Endodermal cell (in vitro differentiated cells): ENCODE data around the gene C3orf70. TPM values are rescaled to one million over a fixed set of nuclear protein-coding genes. Genes with fewer than 3 reads are reported as not detected.

Experiments
- DNase-seq: peaks from one replicate; pipeline ENCODE4 v3.0.0-alpha.2; 2017
- H3K27ac ChIP-seq: 2 replicates; pipeline ENCODE4 v1.5.1; 2013; ENCODE audit warnings: mild to moderate bottlenecking, low read depth, low read length, moderate library complexity
- H3K27me3 ChIP-seq: 2 replicates; pipeline ENCODE4 v1.6.1; 2013; ENCODE audit warnings: mild to moderate bottlenecking, low read length, moderate library complexity; ENCODE audit not compliant: insufficient read depth, control insufficient read depth, poor library complexity, severe bottlenecking
- H3K36me3 ChIP-seq: 2 replicates; pipeline ENCODE4 v1.7.0; 2013; ENCODE audit warnings: mild to moderate bottlenecking, low read length, moderate library complexity; ENCODE audit not compliant: control insufficient read depth, insufficient read depth
- H3K4me1 ChIP-seq: one replicate; pipeline ENCODE4 v1.7.0; 2013; ENCODE audit warnings: low read length; ENCODE audit not compliant: control insufficient read depth, insufficient read depth
- H3K4me3 ChIP-seq: 2 replicates; pipeline ENCODE4 v1.5.1; 2013; ENCODE audit warnings: mild to moderate bottlenecking, low read length, moderate library complexity
- H3K9ac ChIP-seq: 2 replicates; pipeline ENCODE4 v1.6.1; 2013; ENCODE audit warnings: mild to moderate bottlenecking, low read length, moderate library complexity; ENCODE audit not compliant: poor library complexity, severe bottlenecking; ENCODE audit errors: extremely low read depth
- H3K9me3 ChIP-seq: 2 replicates; pipeline ENCODE4 v1.6.1; 2013; ENCODE audit warnings: mild to moderate bottlenecking, low read length, moderate library complexity; ENCODE audit not compliant: control insufficient read depth
- H3K27ac Mint-ChIP-seq: 2 replicates; pipeline ENCODE4 v1.8.0; 2020; ENCODE audit warnings: mixed read lengths
- H3K27me3 Mint-ChIP-seq: 2 replicates; pipeline ENCODE4 v1.8.0; 2021; ENCODE audit warnings: mild to moderate bottlenecking, mixed read lengths; ENCODE audit not compliant: insufficient read depth
- H3K36me3 Mint-ChIP-seq: 2 replicates; pipeline ENCODE4 v1.8.0; 2020; ENCODE audit warnings: low read depth, mixed read lengths
- H3K4me1 Mint-ChIP-seq: 2 replicates; pipeline ENCODE4 v1.8.0; 2020; ENCODE audit warnings: mixed read lengths
- H3K4me3 Mint-ChIP-seq: 2 replicates; pipeline ENCODE4 v1.8.0; 2020; ENCODE audit warnings: mild to moderate bottlenecking, moderate library complexity, mixed read lengths
- H3K9me3 Mint-ChIP-seq: 2 replicates; pipeline ENCODE4 v1.8.0; 2020; ENCODE audit warnings: mild to moderate bottlenecking, mixed read lengths
- CTCF ChIP-seq: fragments of 200-600 bp; sonication (generic); conservative IDR thresholded peaks from 2 replicates; pipeline ENCODE4 v1.5.0; 2021; ENCODE audit warnings: antibody characterized with exemption, mild to moderate bottlenecking
- WGBS, 2 experiments: methylation state at CpG; one replicate each; pipeline versions ENCODE4 v1.1.5 to v1.1.7; 2013; ENCODE audit warnings: missing lambda C conversion rate in 2 of 2, mixed read lengths in 1 of 2; ENCODE audit not compliant: insufficient coverage in 1 of 2, insufficient read length in 1 of 2; 5-methylcytosine and 5-hydroxymethylcytosine counted together
- total RNA-seq, 2 donors: library from RNA; stranded (reverse); fragmentation: NEBNext Ultra II Directional in 1 of 2; extraction: Animal tissue kit (Norgen Biotek cat#: 25700) in 1 of 2; gene quantifications; 2 replicates in 1 of 2; 3 replicates in 1 of 2; pipeline ENCODE4 v1.2.1, GENCODE V29; 2021

C3orf70 gene
- total RNA-seq, 2 donors from 2014 or later = 0.88 to 5.0 TPM

GRCh38 chr3:185149591-185149990, 3.3 kb downstream of the C3orf70 start:
- H3K4me1 ChIP-seq = no peaks in the 10 kb centered on the region
- no peak overlapping the region for H3K27ac ChIP-seq
- DNase-seq = no peak
- TF ChIP-seq CTCF = no peak
- Mint-ChIP-seq H3K4me3 (no peak overlapping the region), H3K36me3 (no peaks in the 10 kb centered on the region), H3K9me3 (no peaks in the 10 kb centered on the region), H3K27ac (no peak overlapping the region), H3K27me3 (peaks cover 35% of the 10 kb centered on the region), H3K4me1 (no peaks in the 10 kb centered on the region)
- no peak overlapping the region for H3K9ac ChIP-seq
- H3K9me3 ChIP-seq = no peaks in the 10 kb centered on the region
- no peak overlapping the region for H3K4me3 ChIP-seq
- H3K27me3 ChIP-seq = peaks cover 36% of the 10 kb centered on the region
- H3K36me3 ChIP-seq = no peaks in the 10 kb centered on the region
- WGBS, 2 experiments = 68 to 93% methylated on average over 3 of the region's 3 CpGs

DNA sequence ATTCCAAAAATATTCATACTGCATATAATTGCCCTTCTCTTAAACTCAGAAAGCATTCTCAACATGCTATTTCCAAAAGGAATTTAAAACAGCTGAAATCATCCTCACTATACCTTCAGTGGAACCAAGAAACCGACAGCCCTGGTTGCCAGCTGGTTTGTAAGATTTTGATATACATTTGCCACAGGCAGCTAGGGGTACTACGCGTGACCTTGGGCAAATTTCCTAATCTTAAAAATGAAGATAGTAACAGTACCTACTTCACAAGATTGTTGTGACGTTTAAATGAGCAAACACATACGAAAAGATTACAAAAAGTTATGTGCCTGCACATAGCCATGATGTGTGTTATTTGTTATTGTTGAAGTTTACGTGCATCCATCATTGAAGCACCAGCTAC, 7.3 kb downstream of the C3orf70 start:
- no peak for DNase-seq
- Mint-ChIP-seq H3K27ac (no peak overlapping the region), H3K4me1 (no peaks in the 10 kb centered on the region), H3K36me3 (no peaks in the 10 kb centered on the region), H3K9me3 (no peaks in the 10 kb centered on the region), H3K4me3 (no peak overlapping the region), H3K27me3 (peaks cover 10% of the 10 kb centered on the region)
- TF ChIP-seq CTCF = peak; percentile 30
- Histone ChIP-seq H3K4me3 (no peak overlapping the region), H3K4me1 (no peaks in the 10 kb centered on the region), H3K9me3 (peaks cover 3% of the 10 kb centered on the region), H3K27ac (no peak overlapping the region), H3K27me3 (peaks cover 11% of the 10 kb centered on the region), H3K36me3 (no peaks in the 10 kb centered on the region), H3K9ac (no peak overlapping the region)
- WGBS, 2 experiments = 96 to 97% methylated on average over 5 to 6 of the region's 6 CpGs

- Mint-ChIP-seq H3K36me3 (no peaks in the 10 kb centered on the region), H3K27me3 (peaks cover 3% of the 10 kb centered on the region)
Measured at GRCh38 chr3:185144784-185145183, 8.1 kb downstream of the C3orf70 start.

More at GRCh38 chr3:185144784-185145183, 8.1 kb downstream of the C3orf70 start:
- H3K27ac Mint-ChIP-seq = no peak overlapping the region
- no peaks in the 10 kb centered on the region for H3K9me3 Mint-ChIP-seq
- H3K4me3 Mint-ChIP-seq = no peak overlapping the region
- H3K36me3 ChIP-seq = no peaks in the 10 kb centered on the region
- no peak for TF ChIP-seq CTCF
- no peak overlapping the region for H3K9ac ChIP-seq
- H3K27me3 ChIP-seq = peaks cover 4% of the 10 kb centered on the region
- H3K9me3 ChIP-seq = peaks cover 3% of the 10 kb centered on the region
- no peak overlapping the region for H3K4me3 ChIP-seq
- H3K4me1 Mint-ChIP-seq = no peaks in the 10 kb centered on the region
- H3K4me1 ChIP-seq = no peaks in the 10 kb centered on the region
- H3K27ac ChIP-seq = no peak overlapping the region
- no peak for DNase-seq
- 92 to 100% methylated on average over 1 to 3 of the region's 3 CpGs for WGBS, 2 experiments
